H1 (cell line): ENCODE data around the gene LYRM7.

Source experiments
- BRCA1 ChIP-seq: IDR thresholded peaks from 2 replicates; pipeline ENCODE4 v1.6.1; 2012; ENCODE audit warnings: low read depth, low read length, improper control_type of control experiment
- CHD2 ChIP-seq: IDR thresholded peaks from 2 replicates; pipeline ENCODE4 v1.6.1; 2012; ENCODE audit warnings: low read length, improper control_type of control experiment
- EZH2 ChIP-seq: fragments of 200-600 bp; sonication (generic); IDR thresholded peaks from 2 replicates; pipeline ENCODE4 v1.7.1; 2012; ENCODE audit warnings: low read depth, mild to moderate bottlenecking, moderate library complexity, low read length, inconsistent platforms; ENCODE audit not compliant: severe bottlenecking
- NANOG ChIP-seq: IDR thresholded peaks from 2 replicates; pipeline ENCODE4 v1.6.1; 2011; ENCODE audit warnings: low read length, low read depth, mild to moderate bottlenecking, inconsistent platforms; ENCODE audit not compliant: insufficient read depth, poor library complexity, severe bottlenecking
- POLR2AphosphoS5 ChIP-seq: IDR thresholded peaks from 2 replicates; pipeline ENCODE4 v1.6.1; 2011; ENCODE audit warnings: low read depth, low read length
- SRF ChIP-seq: IDR thresholded peaks from 2 replicates; pipeline ENCODE4 v1.6.1; 2011; ENCODE audit warnings: mild to moderate bottlenecking, low read depth, low read length, moderate library complexity
- TAF1 ChIP-seq: IDR thresholded peaks from 2 replicates; pipeline ENCODE4 v1.6.1; 2011; ENCODE audit warnings: mild to moderate bottlenecking, low read depth, low read length
- TCF12 ChIP-seq: IDR thresholded peaks from 2 replicates; pipeline ENCODE4 v1.6.1; 2011; ENCODE audit warnings: low read depth, mild to moderate bottlenecking, low read length
- YY1 ChIP-seq: IDR thresholded peaks from 2 replicates; pipeline ENCODE4 v1.6.1; 2011; ENCODE audit warnings: low read depth, mild to moderate bottlenecking, low read length
- TF ChIP-seq, protein P1 (sequence below), 3 experiments: IDR thresholded peaks; 1 replicate in 2 of 3; 2 replicates in 1 of 3; pipeline versions ENCODE4 v1.5.1 to v1.6.1; 2011; ENCODE audit warnings: low read length in 3 of 3, mild to moderate bottlenecking in 3 of 3, inconsistent platforms in 2 of 3, low read depth in 1 of 3, moderate library complexity in 1 of 3; ENCODE audit not compliant: insufficient read depth in 1 of 3; ENCODE audit errors: control extremely low read depth in 1 of 3
- TF ChIP-seq, protein P2 (sequence below): IDR thresholded peaks from 2 replicates; pipeline ENCODE4 v1.6.1; 2012; ENCODE audit warnings: inconsistent platforms

DNA sequence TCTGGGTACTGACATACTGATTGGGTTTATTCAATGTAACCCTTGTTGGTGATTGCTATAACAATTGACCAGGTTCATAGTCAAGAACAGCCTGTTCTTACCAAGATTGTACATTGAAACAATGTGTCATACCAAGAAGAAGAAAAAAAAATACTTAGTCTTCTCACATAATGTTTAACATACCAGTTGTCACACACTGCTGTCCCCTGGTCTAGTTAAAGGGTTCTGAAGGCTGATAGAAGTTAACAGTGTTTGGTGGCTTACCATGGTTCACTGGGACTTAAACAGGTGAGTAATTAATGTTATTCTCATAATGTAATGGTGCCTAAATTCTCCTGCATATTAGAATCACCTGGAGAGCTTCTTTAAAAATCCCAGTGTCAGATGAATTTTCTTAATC lies 74.6 kb downstream of the LYRM7 start:
- TF ChIP-seq NANOG (no peak), EZH2 (no peak), POLR2AphosphoS5 (no peak), TCF12 (no peak), SRF (no peak), TAF1 (no peak), BRCA1 (no peak), YY1 (no peak), CHD2 (no peak)
- TF ChIP-seq, protein P1, sequence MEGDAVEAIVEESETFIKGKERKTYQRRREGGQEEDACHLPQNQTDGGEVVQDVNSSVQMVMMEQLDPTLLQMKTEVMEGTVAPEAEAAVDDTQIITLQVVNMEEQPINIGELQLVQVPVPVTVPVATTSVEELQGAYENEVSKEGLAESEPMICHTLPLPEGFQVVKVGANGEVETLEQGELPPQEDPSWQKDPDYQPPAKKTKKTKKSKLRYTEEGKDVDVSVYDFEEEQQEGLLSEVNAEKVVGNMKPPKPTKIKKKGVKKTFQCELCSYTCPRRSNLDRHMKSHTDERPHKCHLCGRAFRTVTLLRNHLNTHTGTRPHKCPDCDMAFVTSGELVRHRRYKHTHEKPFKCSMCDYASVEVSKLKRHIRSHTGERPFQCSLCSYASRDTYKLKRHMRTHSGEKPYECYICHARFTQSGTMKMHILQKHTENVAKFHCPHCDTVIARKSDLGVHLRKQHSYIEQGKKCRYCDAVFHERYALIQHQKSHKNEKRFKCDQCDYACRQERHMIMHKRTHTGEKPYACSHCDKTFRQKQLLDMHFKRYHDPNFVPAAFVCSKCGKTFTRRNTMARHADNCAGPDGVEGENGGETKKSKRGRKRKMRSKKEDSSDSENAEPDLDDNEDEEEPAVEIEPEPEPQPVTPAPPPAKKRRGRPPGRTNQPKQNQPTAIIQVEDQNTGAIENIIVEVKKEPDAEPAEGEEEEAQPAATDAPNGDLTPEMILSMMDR (IDR thresholded peaks at IDR 0.05; ENCODE audit: control extremely low read depth in 1 of 3, insufficient read depth in 1 of 3, low read depth in 1 of 3, low read length in 3 of 3), result no peak
- TF ChIP-seq, protein P2, sequence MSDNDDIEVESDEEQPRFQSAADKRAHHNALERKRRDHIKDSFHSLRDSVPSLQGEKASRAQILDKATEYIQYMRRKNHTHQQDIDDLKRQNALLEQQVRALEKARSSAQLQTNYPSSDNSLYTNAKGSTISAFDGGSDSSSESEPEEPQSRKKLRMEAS, result no peak
